Parathyroid adenoma (tissue), 2 donors: ENCODE results near the gene ARHGAP12.
"Not testable (repeated sequence)": the region's sequence is repeated elsewhere in the genome, so short reads cannot be mapped to it uniquely, and the experiment has no call there.

Experiments
- H2AFZ ChIP-seq: fragments of 300-600 bp; sonication (generic); one replicate; pipeline ENCODE4 v1.7.0; 2017; ENCODE audit warnings: antibody characterized with exemption, mild to moderate bottlenecking
- H3K27ac ChIP-seq: fragments of 300-600 bp; sonication (generic); one replicate; pipeline ENCODE4 v1.7.0; 2017
- H3K27me3 ChIP-seq: fragments of 300-600 bp; sonication (generic); one replicate; pipeline ENCODE4 v1.7.0; 2017; ENCODE audit warnings: low read length; ENCODE audit not compliant: control insufficient read depth, insufficient read depth
- H3K36me3 ChIP-seq: fragments of 300-600 bp; sonication (generic); one replicate; pipeline ENCODE4 v1.7.0; 2017; ENCODE audit warnings: low read length; ENCODE audit not compliant: control insufficient read depth, insufficient read depth
- H3K4me1 ChIP-seq: fragments of 300-600 bp; sonication (generic); one replicate; pipeline ENCODE4 v1.7.0; 2017; ENCODE audit warnings: control low read depth
- H3K4me2 ChIP-seq: fragments of 300-600 bp; sonication (generic); one replicate; pipeline ENCODE4 v1.7.0; 2017; ENCODE audit warnings: low read length
- H3K4me3 ChIP-seq: fragments of 300-600 bp; sonication (generic); one replicate; pipeline ENCODE4 v1.7.0; 2017; ENCODE audit warnings: low read depth, low read length
- H3K79me2 ChIP-seq: fragments of 300-600 bp; sonication (generic); one replicate; pipeline ENCODE4 v1.7.0; 2017; ENCODE audit warnings: control low read depth
- H3K9ac ChIP-seq: fragments of 300-600 bp; sonication (generic); one replicate; pipeline ENCODE4 v1.7.0; 2017; ENCODE audit warnings: mild to moderate bottlenecking
- H3K9me3 ChIP-seq: fragments of 300-600 bp; sonication (generic); one replicate; pipeline ENCODE4 v1.7.0; 2017; ENCODE audit warnings: low read length; ENCODE audit not compliant: control insufficient read depth
- CTCF ChIP-seq: fragments of 300-600 bp; sonication (generic); IDR thresholded peaks from one replicate; pipeline ENCODE4 v1.7.0; 2017; ENCODE audit warnings: antibody characterized with exemption, mild to moderate bottlenecking
- donor health status: primary hyperparathyroidism.

The ARHGAP12 gene

GRCh38 chr10:31974434-31975124 lies 45.9 kb upstream of the ARHGAP12 start:
- Histone ChIP-seq H3K27me3 (no peaks in the 10 kb centered on the region), H3K9ac (no peak overlapping the region), H2AFZ (no peak overlapping the region), H3K9me3 (no peaks in the 10 kb centered on the region), H3K27ac (no peak overlapping the region), H3K36me3 (no peaks in the 10 kb centered on the region), H3K4me2 (no peak overlapping the region), H3K4me1 (no peaks in the 10 kb centered on the region), H3K4me3 (no peak overlapping the region), H3K79me2 (no peaks in the 10 kb centered on the region)
- TF ChIP-seq CTCF = no peak

- Histone ChIP-seq H3K4me3 (no peak overlapping the region), H3K4me2 (no peak overlapping the region), H2AFZ (no peak overlapping the region), H3K27ac (no peak overlapping the region), H3K36me3 (no peaks in the 10 kb centered on the region), H3K4me1 (no peaks in the 10 kb centered on the region), H3K79me2 (no peaks in the 10 kb centered on the region), H3K9me3 (no peaks in the 10 kb centered on the region), H3K27me3 (no peaks in the 10 kb centered on the region), H3K9ac (no peak overlapping the region)
- TF ChIP-seq CTCF = no peak
These were observed 43.9 kb upstream of the ARHGAP12 start for GRCh38 chr10:31972519-31973041.

- not testable (repeated sequence) for H2AFZ ChIP-seq, H3K4me3 ChIP-seq, H3K27ac ChIP-seq, H3K4me2 ChIP-seq, H3K4me1 ChIP-seq, H3K9me3 ChIP-seq, H3K79me2 ChIP-seq, H3K9ac ChIP-seq, H3K27me3 ChIP-seq, H3K36me3 ChIP-seq
These were observed 41.2 kb upstream of the ARHGAP12 start for GRCh38 chr10:31969847-31970246.

GRCh38 chr10:31963589-31963980 lies 35.0 kb upstream of the ARHGAP12 start:
- Histone ChIP-seq H3K9me3 (no peaks in the 10 kb centered on the region), H3K4me1 (no peaks in the 10 kb centered on the region), H3K36me3 (no peaks in the 10 kb centered on the region), H3K27ac (no peak overlapping the region), H3K4me3 (no peak overlapping the region), H3K79me2 (no peaks in the 10 kb centered on the region), H3K27me3 (no peaks in the 10 kb centered on the region), H3K9ac (no peak overlapping the region), H3K4me2 (no peak overlapping the region), H2AFZ (peak overlapping the region; percentile 36)
- TF ChIP-seq CTCF = no peak

GRCh38 chr10:31962826-31963588 lies 34.4 kb upstream of the ARHGAP12 start:
- no peaks in the 10 kb centered on the region for H3K36me3 ChIP-seq
- H2AFZ ChIP-seq = peak overlapping the region; percentile 36
- H3K4me2 ChIP-seq = no peak overlapping the region
- H3K4me1 ChIP-seq = no peaks in the 10 kb centered on the region
- no peaks in the 10 kb centered on the region for H3K27me3 ChIP-seq
- no peaks in the 10 kb centered on the region for H3K79me2 ChIP-seq
- no peak for TF ChIP-seq CTCF
- no peak overlapping the region for H3K4me3 ChIP-seq
- no peak overlapping the region for H3K27ac ChIP-seq
- H3K9me3 ChIP-seq = no peaks in the 10 kb centered on the region
- no peak overlapping the region for H3K9ac ChIP-seq
